ENCODE measurements around the gene AGXT.

The AGXT gene

DNA sequence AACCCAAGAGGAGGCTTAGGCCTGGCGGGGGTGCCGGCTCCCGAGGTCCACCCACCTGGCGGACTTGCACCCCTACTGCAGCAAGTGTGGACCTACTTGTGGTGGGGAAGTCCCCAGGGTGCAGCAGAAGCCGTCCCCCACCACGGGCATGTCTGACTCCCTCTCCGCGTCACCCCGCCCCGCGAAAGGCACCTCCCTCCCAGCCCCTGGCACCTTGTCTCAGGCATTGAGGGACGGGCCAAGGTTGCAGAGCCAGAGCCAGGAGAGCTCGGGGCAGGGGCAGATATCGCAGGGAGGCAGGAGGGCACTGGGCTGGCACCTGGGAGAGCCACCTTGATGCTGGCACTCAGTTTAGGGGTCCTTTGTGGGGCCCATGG, 56.6 kb downstream of the AGXT start:
- no peak overlapping the region for H3K27ac ChIP-seq (ENCODE audit: insufficient read depth, low read depth, low read length, poor library complexity, severe bottlenecking)
- H3K4me1 ChIP-seq (ENCODE audit: control insufficient read depth, insufficient read depth, low read length) = peaks cover 2% of the 10 kb centered on the region
- H3K4me3 ChIP-seq (ENCODE audit: insufficient read depth, low read depth, low read length) = no peak overlapping the region
- H3K27me3 ChIP-seq (ENCODE audit: control insufficient read depth, insufficient read depth, low read length, poor library complexity, severe bottlenecking) = no peaks in the 10 kb centered on the region
- H3K36me3 ChIP-seq (ENCODE audit: control insufficient read depth, insufficient read depth, low read length) = no peaks in the 10 kb centered on the region
- no peaks in the 10 kb centered on the region for H3K9me3 ChIP-seq (ENCODE audit: control insufficient read depth, low read length)
- WGBS, 2 experiments = 93 to 94% methylated on average over 14 of the region's 14 CpGs

DNA sequence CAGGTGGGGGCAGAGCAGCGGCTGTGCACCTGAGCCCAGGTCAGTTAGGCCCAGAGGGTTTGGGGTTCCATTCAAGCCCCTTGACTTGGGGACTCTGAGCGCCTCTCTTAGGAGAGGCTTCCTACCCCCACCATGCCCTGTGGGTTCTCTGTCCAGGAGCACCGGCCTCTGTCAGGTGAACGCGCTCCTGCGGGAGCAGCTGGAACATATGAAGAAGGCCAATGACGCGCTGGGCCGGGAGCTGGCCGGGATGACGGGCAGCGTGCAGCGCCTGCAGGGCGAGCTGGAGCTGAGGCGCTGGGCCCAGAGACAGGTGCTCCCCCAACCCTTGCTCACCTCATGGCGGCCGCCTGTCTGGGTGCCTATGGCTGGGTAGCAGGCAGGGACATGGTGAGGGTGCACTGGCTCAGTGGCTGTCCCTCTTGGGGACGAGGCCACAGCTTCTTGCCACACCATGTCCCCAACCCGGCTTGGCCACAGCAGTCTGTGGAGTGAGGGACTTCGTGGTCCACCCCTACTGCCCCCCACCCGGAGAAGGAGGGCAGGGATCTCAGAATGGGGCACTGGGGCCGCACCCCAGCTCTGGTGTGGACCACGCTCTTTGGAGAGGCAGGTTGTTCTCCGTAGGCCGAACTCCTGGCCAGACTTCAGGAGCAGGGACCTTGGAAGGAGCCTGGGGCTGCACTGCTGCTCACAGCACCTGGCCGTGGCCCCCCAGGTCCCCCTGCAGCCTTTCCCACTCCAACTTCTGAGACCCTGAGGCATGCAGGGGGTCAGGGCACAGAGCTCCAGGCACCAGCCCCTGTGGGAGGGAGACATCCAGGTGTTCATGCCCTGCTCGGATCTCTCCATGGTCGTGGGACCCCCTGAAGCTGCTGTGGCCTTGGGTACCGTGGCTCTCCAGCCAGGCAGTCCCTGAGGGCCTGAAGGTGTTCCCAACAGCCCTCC, 57.2 kb downstream of the AGXT start:
- Histone ChIP-seq H3K9me3 (ENCODE audit: control insufficient read depth, low read length) (no peaks in the 10 kb centered on the region), H3K4me3 (ENCODE audit: insufficient read depth, low read depth, low read length) (no peak overlapping the region), H3K4me1 (ENCODE audit: control insufficient read depth, insufficient read depth, low read length) (peaks cover 2% of the 10 kb centered on the region), H3K36me3 (ENCODE audit: control insufficient read depth, insufficient read depth, low read length) (no peaks in the 10 kb centered on the region), H3K27me3 (ENCODE audit: control insufficient read depth, insufficient read depth, low read length, poor library complexity, severe bottlenecking) (no peaks in the 10 kb centered on the region), H3K27ac (ENCODE audit: insufficient read depth, low read depth, low read length, poor library complexity, severe bottlenecking) (no peak overlapping the region)
- WGBS, 2 experiments = 93 to 94% methylated on average over 29 of the region's 29 CpGs

DNA sequence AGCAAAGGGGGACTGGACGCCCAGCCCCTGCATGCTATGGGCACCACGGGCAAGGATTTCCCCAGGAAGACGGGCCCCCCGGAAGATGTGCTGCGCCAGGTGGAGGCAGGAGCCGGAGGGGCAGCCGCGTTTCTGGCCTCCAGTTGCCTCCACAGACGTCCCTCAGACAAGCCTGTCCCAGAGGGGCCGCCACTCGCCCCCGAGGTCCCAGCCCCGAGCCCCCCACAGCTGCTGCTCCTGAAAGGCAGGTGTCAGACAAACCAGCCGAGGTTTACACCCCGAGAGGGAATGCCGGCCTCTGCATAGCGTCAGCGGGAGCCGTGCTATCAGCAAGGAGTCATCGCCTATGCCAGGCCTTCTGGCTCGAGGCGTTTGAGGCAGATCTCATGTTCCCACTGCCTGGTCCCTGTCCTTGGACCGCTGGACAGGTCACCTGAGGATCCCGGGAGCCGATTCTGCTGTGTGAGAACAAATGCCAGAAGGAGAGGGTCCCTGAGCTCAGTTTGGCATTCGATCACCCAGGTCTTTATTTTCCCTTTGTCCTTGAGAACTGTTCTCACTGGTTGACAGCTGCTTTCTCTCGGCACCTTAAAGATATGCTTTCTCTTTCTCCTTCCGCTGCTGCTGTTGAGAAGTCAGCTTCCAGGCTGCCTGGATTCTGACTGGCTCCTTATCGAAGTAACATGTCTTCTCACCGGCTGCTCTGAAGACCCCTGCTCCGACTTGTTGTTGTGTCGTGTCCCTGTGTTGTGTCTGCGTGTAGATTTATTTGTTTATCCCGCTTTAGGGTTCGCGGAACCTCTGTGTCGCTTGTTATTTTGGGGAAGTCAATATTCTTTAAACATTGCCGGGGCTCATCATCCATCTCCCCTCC, 58.1 kb downstream of the AGXT start:
- Histone ChIP-seq H3K27me3 (ENCODE audit: control insufficient read depth, insufficient read depth, low read length, poor library complexity, severe bottlenecking) (no peaks in the 10 kb centered on the region), H3K4me1 (ENCODE audit: control insufficient read depth, insufficient read depth, low read length) (peaks cover 2% of the 10 kb centered on the region), H3K9me3 (ENCODE audit: control insufficient read depth, low read length) (no peaks in the 10 kb centered on the region), H3K36me3 (ENCODE audit: control insufficient read depth, insufficient read depth, low read length) (no peaks in the 10 kb centered on the region), H3K4me3 (ENCODE audit: insufficient read depth, low read depth, low read length) (no peak overlapping the region), H3K27ac (ENCODE audit: insufficient read depth, low read depth, low read length, poor library complexity, severe bottlenecking) (no peak overlapping the region)
- WGBS, 2 experiments = 85 to 88% methylated on average over 38 of the region's 38 CpGs

DNA sequence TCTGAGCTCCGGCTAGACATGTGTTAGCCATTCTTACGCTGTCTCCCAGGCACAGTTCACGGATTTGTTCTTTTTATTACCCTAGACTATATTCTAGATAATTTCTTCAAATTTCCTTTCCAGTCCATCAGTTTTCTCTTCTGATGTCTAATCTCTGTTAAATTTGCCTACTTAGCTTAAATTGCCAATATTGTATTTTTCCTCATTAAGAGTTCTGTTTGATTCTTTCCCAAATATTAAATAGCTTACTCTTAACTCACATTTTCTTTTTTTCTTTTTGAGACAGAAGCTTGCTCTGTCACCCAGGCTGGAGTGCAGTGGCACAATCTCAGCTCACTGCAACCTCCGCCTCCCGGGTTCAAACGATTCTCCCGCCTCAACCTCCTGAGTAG, 58.8 kb downstream of the AGXT start:
- WGBS, 2 experiments = 90 to 96% methylated on average over 7 of the region's 7 CpGs
- H3K9me3 ChIP-seq (ENCODE audit: control insufficient read depth, low read length) = no peaks in the 10 kb centered on the region

DNA sequence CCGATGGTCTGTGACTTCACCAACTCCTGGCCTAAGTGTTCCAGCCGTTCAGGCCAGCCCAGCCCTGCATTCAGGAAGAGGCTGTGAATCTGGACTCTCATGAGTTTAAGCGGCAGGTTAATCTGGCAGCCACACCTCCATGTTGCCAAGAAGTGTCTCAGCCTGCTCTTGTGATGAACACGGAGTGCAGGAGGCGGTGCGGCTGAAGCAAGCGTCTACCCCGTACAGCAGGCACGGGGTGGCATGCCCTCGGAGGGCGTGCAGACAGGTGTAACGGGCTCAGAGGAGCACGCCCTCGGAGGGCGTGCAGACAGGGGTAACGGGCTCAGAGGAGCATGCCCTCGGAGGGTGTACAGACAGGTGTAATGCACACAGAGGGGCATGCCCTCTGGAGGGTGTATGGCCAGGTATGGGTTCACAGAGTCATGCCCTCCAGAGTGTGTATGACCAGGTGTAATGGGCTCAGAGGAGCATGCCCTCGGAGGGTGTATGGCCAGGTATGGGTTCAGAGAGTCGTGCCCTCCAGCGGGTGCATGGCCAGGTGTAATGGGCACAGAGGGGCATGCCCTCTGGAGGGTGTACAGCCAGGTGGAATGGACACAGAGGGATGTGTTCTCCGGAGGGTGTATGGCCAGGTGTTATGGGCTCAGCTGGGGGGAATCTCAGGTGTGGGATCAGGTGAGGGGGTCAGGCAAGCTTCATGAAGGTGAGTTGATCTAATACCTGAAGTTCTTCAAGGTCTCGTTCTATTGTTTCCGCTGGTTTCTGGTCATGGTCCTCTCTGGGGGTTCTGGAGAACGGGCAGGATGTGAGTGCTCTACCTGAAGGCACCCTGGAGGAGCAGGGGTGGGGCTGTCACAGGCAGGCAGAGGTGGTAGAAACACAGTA, 60.1 kb downstream of the AGXT start:
- no peaks in the 10 kb centered on the region for H3K9me3 ChIP-seq (ENCODE audit: control insufficient read depth, low read length)
- no peaks in the 10 kb centered on the region for H3K36me3 ChIP-seq (ENCODE audit: control insufficient read depth, insufficient read depth, low read length)
- H3K27ac ChIP-seq (ENCODE audit: insufficient read depth, low read depth, low read length, poor library complexity, severe bottlenecking) = no peak overlapping the region
- H3K4me3 ChIP-seq (ENCODE audit: insufficient read depth, low read depth, low read length) = no peak overlapping the region
- 94 to 95% methylated on average over 24 of the region's 24 CpGs for WGBS, 2 experiments
- H3K4me1 ChIP-seq (ENCODE audit: control insufficient read depth, insufficient read depth, low read length) = no peaks in the 10 kb centered on the region
- H3K27me3 ChIP-seq (ENCODE audit: control insufficient read depth, insufficient read depth, low read length, poor library complexity, severe bottlenecking) = no peaks in the 10 kb centered on the region

More for the DNA sequence above, 58.8 kb downstream of the AGXT start:
- Histone ChIP-seq H3K4me1 (ENCODE audit: control insufficient read depth, insufficient read depth, low read length) (peaks cover 2% of the 10 kb centered on the region), H3K4me3 (ENCODE audit: insufficient read depth, low read depth, low read length) (no peak overlapping the region), H3K36me3 (ENCODE audit: control insufficient read depth, insufficient read depth, low read length) (no peaks in the 10 kb centered on the region), H3K27ac (ENCODE audit: insufficient read depth, low read depth, low read length, poor library complexity, severe bottlenecking) (no peak overlapping the region), H3K27me3 (ENCODE audit: control insufficient read depth, insufficient read depth, low read length, poor library complexity, severe bottlenecking) (no peaks in the 10 kb centered on the region)

DNA sequence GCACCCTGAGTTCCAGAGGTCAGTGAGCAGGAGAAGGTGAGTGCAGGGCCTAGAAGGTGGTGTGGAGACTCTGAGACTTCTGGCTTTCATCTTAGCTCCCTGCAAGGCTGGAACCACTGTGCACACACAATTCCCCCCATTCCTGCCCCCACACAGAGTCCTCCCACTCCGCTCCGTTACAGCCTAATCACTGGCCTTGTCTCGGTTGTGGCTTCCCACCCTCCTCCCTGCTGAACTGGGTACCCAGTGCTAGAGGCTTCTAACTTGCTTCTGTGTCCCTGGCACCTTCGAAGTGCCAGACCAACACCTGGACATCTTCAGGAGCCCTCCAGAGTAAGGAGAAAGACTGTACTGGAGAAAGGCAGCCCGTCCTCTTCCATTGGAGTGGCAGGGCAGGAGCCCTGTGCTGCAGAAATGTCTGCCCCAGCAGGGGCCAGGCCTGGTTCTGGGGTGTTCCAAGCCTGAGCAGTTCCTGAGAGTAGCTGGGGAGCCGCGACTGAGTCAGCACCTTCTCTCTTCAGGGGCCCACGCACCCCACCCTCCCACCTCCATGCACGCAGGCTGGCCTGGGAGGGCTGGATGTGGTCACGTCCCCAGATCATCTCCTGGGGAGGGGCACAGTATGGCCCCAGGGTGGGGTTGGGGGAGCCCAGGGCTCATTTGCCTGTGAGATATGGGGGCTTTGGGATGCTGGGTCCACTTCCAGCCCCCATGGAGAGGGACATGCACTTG, 60.9 kb downstream of the AGXT start:
- Histone ChIP-seq H3K36me3 (ENCODE audit: control insufficient read depth, insufficient read depth, low read length) (no peaks in the 10 kb centered on the region), H3K9me3 (ENCODE audit: control insufficient read depth, low read length) (no peaks in the 10 kb centered on the region), H3K4me3 (ENCODE audit: insufficient read depth, low read depth, low read length) (no peak overlapping the region), H3K27ac (ENCODE audit: insufficient read depth, low read depth, low read length, poor library complexity, severe bottlenecking) (no peak overlapping the region), H3K4me1 (ENCODE audit: control insufficient read depth, insufficient read depth, low read length) (no peaks in the 10 kb centered on the region), H3K27me3 (ENCODE audit: control insufficient read depth, insufficient read depth, low read length, poor library complexity, severe bottlenecking) (no peaks in the 10 kb centered on the region)
- 88% methylated on average over 10 of the region's 10 CpGs for WGBS, 2 experiments

Measured in ectodermal cell (in vitro differentiated cells).